Measurements from ENCODE around the gene FBN2.
"Not testable (repeated sequence)": the region's sequence is repeated elsewhere in the genome, so short reads cannot be mapped to it uniquely, and the experiment has no call there.

Gene FBN2

GRCh38 chr5:128534726-128535125 is 3.3 kb downstream of the FBN2 start:
- DNase-seq (ENCODE audit: low spot score) = no peak

GRCh38 chr5:128532776-128533175 is 5.3 kb downstream of the FBN2 start:
- DNase-seq (ENCODE audit: low spot score) = no peak

- DNase-seq (ENCODE audit: low spot score) = peak; percentile 2
These were observed 5.9 kb downstream of the FBN2 start for GRCh38 chr5:128532127-128532526.

GRCh38 chr5:128528637-128529255 is 9.3 kb downstream of the FBN2 start:
- no peak for DNase-seq (ENCODE audit: low spot score)

GRCh38 chr5:128528126-128528525 is 9.9 kb downstream of the FBN2 start:
- no peak for DNase-seq (ENCODE audit: low spot score)

- no peak for DNase-seq (ENCODE audit: low spot score)
These were observed 11.0 kb downstream of the FBN2 start for GRCh38 chr5:128527077-128527476.

GRCh38 chr5:128522336-128522735 is 15.7 kb downstream of the FBN2 start:
- DNase-seq (ENCODE audit: low spot score) = no peak

- DNase-seq (ENCODE audit: low spot score) = no peak
These were observed 18.2 kb downstream of the FBN2 start for GRCh38 chr5:128519827-128520226.

GRCh38 chr5:128516978-128517377 is 21.1 kb downstream of the FBN2 start:
- DNase-seq (ENCODE audit: low spot score) = no peak

- DNase-seq (ENCODE audit: low spot score) = no peak
These were observed 24.2 kb downstream of the FBN2 start for GRCh38 chr5:128513806-128514205.

- DNase-seq (ENCODE audit: low spot score) = no peak
These were observed 25.2 kb downstream of the FBN2 start for GRCh38 chr5:128512894-128513293.

- DNase-seq (ENCODE audit: low spot score) = no peak
These were observed 31.4 kb downstream of the FBN2 start for GRCh38 chr5:128506643-128507042.

GRCh38 chr5:128503727-128504126 is 34.3 kb downstream of the FBN2 start:
- DNase-seq (ENCODE audit: low spot score) = not testable (repeated sequence)

GRCh38 chr5:128498844-128499455 is 39.1 kb downstream of the FBN2 start:
- DNase-seq (ENCODE audit: low spot score) = peak; percentile 61

- peak; percentile 3 for DNase-seq (ENCODE audit: low spot score)
These were observed 43.5 kb downstream of the FBN2 start for GRCh38 chr5:128494516-128494915.

GRCh38 chr5:128493657-128494329 is 44.3 kb downstream of the FBN2 start:
- no peak for DNase-seq (ENCODE audit: low spot score)

- no peak for DNase-seq (ENCODE audit: low spot score)
These were observed 46.8 kb downstream of the FBN2 start for GRCh38 chr5:128491291-128491690.

GRCh38 chr5:128490761-128491160 is 47.3 kb downstream of the FBN2 start:
- DNase-seq (ENCODE audit: low spot score) = no peak

GRCh38 chr5:128487041-128487440 is 51.0 kb downstream of the FBN2 start:
- peak; percentile 29 for DNase-seq (ENCODE audit: low spot score)

- DNase-seq (ENCODE audit: low spot score) = no peak
These were observed 54.3 kb downstream of the FBN2 start for GRCh38 chr5:128483738-128484137.

- no peak for DNase-seq (ENCODE audit: low spot score)
These were observed 57.0 kb downstream of the FBN2 start for GRCh38 chr5:128480906-128481633.

GRCh38 chr5:128480158-128480557 is 57.9 kb downstream of the FBN2 start:
- DNase-seq (ENCODE audit: low spot score) = no peak
